Stimulated activated CD4-positive, alpha-beta T cell treated with anti-CD3 and anti-CD28 coated beads, TNF-alpha, amount 100 ng/mL, for 4 hours (primary cell): Measurements from ENCODE around the gene ITPRID1.
"Not testable (repeated sequence)": the region's sequence is repeated elsewhere in the genome, so short reads cannot be mapped to it uniquely, and the experiment has no call there.

Source experiments
- DNase-seq, 3 experiments: peaks; one replicate each; pipeline ENCODE4 v3.0.0-alpha.2; 2020; ENCODE audit warnings: low read depth in 3 of 3

The ITPRID1 gene

GRCh38 chr7:31516680-31517502 lies 3.0 kb downstream of the ITPRID1 start:
- DNase-seq, result no peak

- DNase-seq, result no peak
These were observed 3.6 kb downstream of the ITPRID1 start for GRCh38 chr7:31517513-31517912.

DNA sequence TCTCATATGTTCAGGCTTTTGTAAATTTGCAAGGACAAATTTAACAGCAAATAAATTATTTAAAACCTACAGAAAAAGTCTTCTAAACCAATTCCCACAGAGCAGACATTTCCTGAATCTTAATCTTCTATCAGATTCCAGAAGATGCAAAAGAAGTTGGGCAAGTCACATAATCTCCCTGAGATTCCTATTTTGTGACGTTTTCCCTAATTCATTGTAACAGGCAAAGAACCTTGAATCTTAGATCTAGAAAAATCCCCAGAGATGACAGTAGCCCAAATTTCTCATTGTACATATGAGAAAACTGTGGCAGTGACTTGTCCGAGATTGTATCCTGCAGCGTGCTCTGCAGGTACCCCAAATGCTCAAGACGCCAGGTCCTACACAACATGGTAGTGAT lies 4.9 kb downstream of the ITPRID1 start:
- DNase-seq, result no peak

DNA sequence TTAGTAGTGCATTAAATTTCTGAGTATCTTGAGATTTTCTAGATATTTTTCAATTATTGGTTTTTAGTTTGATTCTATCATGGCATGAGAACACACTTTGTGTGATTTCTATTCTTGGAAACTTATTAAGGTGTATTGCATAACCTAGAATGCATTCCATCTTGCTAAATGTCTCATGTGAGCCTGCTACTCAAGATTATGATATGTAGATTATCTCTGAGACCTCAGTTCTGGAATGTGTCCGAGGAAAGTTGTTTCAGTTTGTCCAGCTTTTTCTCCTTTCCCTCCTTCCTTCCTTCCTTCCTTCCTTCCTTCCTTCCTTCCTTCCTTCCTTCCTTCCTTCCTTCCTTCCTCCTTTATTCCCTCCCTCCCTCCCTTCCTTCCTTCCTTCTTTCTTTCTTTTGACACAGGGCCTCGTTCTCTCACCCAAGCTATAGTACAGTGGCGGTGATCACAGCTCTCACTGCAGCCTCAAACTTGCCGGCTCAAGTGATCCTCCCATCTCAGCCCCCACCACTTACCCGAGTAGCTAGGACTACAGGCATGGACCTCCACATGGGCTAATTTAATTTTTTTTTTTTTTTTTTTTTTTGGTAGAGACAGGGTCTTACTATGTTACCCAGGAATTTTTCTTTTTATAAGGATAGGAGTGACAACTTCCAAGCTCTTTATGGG lies 7.6 kb downstream of the ITPRID1 start:
- DNase-seq, result no peak

GRCh38 chr7:31526864-31527263 lies 13.0 kb downstream of the ITPRID1 start:
- DNase-seq, result no peak

- no peak for DNase-seq
These were observed 15.2 kb downstream of the ITPRID1 start for GRCh38 chr7:31529103-31529502.

- DNase-seq, result not testable (repeated sequence)
These were observed 26.8 kb downstream of the ITPRID1 start for GRCh38 chr7:31540651-31541185.

GRCh38 chr7:31545549-31545948 lies 31.7 kb downstream of the ITPRID1 start:
- DNase-seq, result no peak

- no peak for DNase-seq
These were observed 35.7 kb downstream of the ITPRID1 start for GRCh38 chr7:31549611-31550010.

DNA sequence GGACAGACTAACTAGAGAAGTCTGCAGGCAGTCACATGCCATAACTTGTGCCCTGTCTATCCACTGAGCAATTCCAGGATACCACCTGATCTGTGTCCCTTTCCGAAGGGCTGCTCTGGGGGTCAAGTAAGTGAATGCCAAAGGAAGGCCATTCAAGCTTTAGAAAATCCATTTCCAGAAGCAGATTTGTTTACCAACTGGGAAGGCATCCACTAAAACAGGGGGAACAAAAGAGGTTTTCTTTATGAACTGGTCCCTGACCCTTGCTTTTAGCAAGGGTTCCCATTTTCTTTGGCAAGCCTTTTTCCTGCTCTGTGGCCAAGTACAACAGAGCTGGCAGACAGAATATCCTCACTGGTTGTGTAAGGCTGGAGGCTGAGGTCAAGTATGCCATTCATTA lies 36.5 kb downstream of the ITPRID1 start:
- DNase-seq, result no peak

DNA sequence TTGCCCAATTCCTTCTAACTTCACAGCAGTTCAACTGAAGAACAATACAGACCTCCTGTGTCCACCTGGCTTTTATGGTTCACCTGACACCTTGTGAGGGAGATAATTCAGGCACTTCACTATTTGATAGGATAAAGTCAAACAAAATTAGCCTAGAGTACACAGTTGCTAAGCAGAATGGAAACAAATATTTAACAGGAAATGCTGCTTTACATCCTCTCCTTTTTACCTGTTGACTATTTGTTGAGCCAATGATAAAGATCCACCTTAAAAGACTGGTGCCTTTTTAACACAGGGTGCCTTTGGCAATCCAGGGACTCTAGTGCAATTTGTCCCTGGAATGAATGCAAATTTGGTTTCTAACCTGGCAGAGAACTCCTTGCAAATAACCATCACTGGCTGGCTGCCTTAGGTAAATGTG lies 39.8 kb downstream of the ITPRID1 start:
- no peak for DNase-seq

DNA sequence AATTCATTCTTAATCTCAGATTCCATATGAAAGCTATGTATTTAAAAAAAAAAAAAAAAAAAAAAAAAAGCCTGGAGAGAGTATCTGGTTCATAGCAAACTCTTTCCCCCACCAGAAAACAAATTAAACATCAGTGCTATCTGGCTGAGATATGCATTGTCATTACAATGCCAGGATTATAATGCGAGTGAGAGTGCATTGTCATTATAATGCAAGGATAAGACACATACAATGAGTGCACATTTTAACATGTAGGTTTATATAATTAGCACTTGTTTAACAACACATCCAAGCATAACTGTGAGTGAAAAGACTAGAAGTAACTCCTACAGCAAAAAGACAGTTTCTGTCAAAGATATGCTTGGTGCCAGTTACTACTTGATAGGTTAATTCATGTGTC lies 48.1 kb downstream of the ITPRID1 start:
- DNase-seq, result no peak

GRCh38 chr7:31563522-31563921 lies 49.6 kb downstream of the ITPRID1 start:
- no peak for DNase-seq

- DNase-seq, result no peak
These were observed 50.1 kb downstream of the ITPRID1 start for GRCh38 chr7:31563951-31564350.

DNA sequence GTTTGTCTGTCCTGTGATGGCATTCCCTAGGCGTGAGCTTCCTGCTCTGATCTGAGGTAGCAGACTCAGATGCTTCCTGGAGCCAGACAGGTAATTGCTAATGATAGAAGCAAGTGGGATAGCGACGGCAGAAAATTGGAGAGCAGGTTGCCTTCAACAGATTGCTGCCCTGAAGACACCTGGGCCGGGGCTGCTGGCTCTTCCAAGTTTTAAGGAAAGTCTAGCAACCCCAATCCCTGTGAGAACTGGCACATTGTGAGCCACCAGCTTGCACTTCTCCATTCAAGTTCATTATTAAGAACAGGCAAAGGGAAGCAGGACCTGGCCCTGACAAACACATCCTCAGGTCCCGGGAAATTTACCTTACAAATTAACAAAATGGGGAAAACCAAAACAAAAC lies 50.8 kb downstream of the ITPRID1 start:
- no peak for DNase-seq

DNA sequence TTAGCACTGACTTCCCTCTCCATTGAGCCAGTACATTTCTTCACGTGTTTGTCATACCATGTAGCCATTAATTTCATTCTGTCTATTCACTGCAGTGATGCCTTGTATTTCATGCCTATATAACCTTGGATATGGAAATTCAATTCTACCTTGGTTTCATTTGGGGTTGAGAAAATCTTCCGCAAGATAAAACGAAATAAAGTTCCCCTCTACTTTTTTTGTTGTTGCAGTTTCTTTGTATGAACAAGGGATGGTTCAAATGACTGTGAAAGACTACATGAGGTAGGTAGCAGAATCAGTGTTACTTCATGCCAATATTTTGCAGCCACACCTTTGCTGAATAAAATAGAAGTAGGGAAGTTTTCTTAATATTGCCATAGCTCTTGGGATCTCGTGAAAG lies 55.6 kb downstream of the ITPRID1 start:
- DNase-seq, result no peak

DNA sequence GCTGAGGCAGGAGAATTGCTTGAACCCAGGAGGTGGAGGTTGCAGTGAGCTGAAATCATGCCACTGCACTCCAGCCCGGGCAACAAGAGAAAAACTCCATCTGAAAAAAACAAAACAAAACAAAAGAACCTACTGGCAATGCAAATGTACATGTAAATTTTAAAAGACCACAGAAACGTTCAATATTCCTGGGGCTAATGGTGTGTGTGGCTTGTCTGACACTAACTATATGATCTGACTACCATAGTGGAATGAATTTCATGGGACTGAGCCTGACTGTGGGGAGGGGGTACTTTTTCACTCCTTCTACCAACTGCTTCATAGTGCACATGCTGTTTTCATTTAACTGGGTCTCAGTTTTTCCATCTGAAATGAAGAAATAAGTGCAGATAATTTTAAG lies 69.6 kb downstream of the ITPRID1 start:
- DNase-seq, result no peak

- no peak for DNase-seq
These were observed 70.1 kb downstream of the ITPRID1 start for GRCh38 chr7:31583942-31584341.

DNA sequence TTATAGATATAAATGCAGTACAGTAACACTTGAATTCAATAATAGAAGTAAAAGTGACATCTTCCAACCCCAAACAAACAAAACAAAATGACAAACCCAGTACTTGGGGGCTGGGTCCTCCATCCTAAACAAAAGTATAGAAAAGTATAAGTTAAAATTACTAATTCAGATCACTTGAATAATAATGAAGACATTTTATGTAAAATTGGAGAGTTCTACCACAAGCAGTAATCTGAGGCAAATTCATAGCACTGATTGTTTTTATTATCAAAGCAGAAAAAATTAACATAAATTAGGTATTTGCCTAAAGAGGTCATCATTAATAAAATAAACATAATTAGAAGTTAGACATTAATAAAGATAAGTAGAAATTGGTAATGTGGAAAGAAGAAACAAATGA lies 81.5 kb downstream of the ITPRID1 start:
- no peak for DNase-seq

GRCh38 chr7:31602041-31602625 lies 88.2 kb downstream of the ITPRID1 start:
- no peak for DNase-seq

- DNase-seq, result no peak
These were observed 89.2 kb downstream of the ITPRID1 start for GRCh38 chr7:31603046-31603445.

GRCh38 chr7:31613604-31614003 lies 99.7 kb downstream of the ITPRID1 start:
- DNase-seq, result no peak

DNA sequence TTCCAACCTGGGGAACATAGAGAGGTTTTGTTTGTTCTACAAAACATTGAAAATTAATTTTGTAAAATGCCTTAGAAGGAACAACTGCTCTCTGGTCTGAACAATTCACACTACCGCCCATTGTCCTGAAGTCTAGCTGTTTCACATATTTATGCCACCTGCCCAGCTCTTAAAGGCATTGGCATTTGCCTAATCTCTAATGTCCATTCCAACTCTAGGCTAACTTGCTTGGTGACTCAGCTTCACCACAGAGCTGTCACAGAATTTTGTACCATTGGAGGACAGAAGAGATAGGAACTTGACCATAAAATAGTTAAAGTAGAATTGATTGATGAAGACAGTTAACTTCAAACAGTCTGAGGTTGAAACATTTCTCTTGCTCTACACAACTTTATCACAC lies 119.6 kb downstream of the ITPRID1 start:
- no peak for DNase-seq
